Esophagus mucosa (tissue), 1 donor: ENCODE measurements around the gene DYNLT4. TPM values are rescaled to one million over a fixed set of nuclear protein-coding genes. Genes with fewer than 3 reads are reported as not detected.

Source experiments
- ATAC-seq: fragments of 200-7000 bp; cut with Tn5 transposase; one replicate; pipeline ENCODE4 v1.9.1; 2020
- total RNA-seq: library from RNA; stranded (reverse); gene quantifications from one replicate; pipeline ENCODE4 v1.2.4, GENCODE V29; 2023
- donor health status: DM: yes; HTN: yes; CAD: no.

The DYNLT4 gene
- total RNA-seq, 1 donor from 2014 or later, result not detected

DNA sequence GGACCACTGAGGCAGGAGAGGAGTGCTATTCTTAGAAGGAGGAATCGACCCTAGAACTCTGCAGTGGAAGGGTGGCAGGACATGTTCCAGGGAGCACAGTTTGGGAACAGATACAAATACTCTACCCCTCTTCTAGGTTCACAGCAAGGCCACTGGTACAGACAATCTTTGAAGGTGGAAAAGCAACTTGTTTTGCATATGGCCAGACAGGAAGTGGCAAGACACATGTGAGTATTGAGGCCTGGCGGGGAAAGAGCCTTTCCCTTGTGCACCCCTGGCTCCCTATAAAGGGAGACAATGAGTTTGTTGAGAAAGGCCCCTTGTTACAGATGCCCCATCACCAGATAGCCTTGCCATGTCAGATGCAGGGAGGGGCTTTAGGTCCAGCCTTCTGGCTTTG lies 49.7 kb downstream of the DYNLT4 start:
- ATAC-seq, result no peak

Other genes with a start within 250 kb of the DYNLT4 start
- 4.4 TPM for gene TMEM53, start 132.9 kb downstream of the DYNLT4 start, total RNA-seq
- gene ARMH1, start 132.6 kb downstream of the DYNLT4 start, total RNA-seq, result not detected
- gene RNU5D-1, start 76.2 kb downstream of the DYNLT4 start, total RNA-seq, result not detected
- 15.2 TPM for gene KIF2C, start 67.5 kb downstream of the DYNLT4 start, total RNA-seq
- 2,198 TPM for gene RPS8, start 31.8 kb downstream of the DYNLT4 start, total RNA-seq
- gene BEST4, start 19.2 kb downstream of the DYNLT4 start, total RNA-seq, result not detected
- gene PLK3, start 7.0 kb downstream of the DYNLT4 start, total RNA-seq, result 20.7 TPM
- gene BTBD19, start 1.2 kb upstream of the DYNLT4 start, total RNA-seq, result 2.4 TPM
- gene PTCH2, start 35.9 kb upstream of the DYNLT4 start, total RNA-seq, result 0.40 TPM
- 22.0 TPM for gene EIF2B3, start 179.2 kb upstream of the DYNLT4 start, total RNA-seq
- 22.6 TPM for gene HECTD3, start 204.0 kb upstream of the DYNLT4 start, total RNA-seq
- 47.5 TPM for gene UROD, start 204.9 kb upstream of the DYNLT4 start, total RNA-seq